HG02970 (cell line): Measurements from ENCODE around the gene SNED1.
A peak's percentile ranks its signal among the peaks of the same experiment; 100 is the strongest.

Experiments used
- ATAC-seq: cut with Tn5 transposase; IDR thresholded peaks from one replicate; pipeline ENCODE4 v1.9.1; 2021; ENCODE audit warnings: mild to moderate bottlenecking, moderate library complexity, moderate number of reproducible peaks; ENCODE audit not compliant: unreplicated experiment, low FRiP score

The SNED1 gene

GRCh38 chr2:241019441-241020139, 21.2 kb downstream of the SNED1 start:
- no peak for ATAC-seq

- no peak for ATAC-seq
These were observed 21.8 kb downstream of the SNED1 start for GRCh38 chr2:241020201-241020600.

- ATAC-seq: no peak
These were observed 22.3 kb downstream of the SNED1 start for GRCh38 chr2:241020629-241021190.

- no peak for ATAC-seq
These were observed 27.2 kb downstream of the SNED1 start for GRCh38 chr2:241025639-241026038.

- no peak for ATAC-seq
These were observed 31.3 kb downstream of the SNED1 start for GRCh38 chr2:241029599-241030332.

- no peak for ATAC-seq
These were observed 31.9 kb downstream of the SNED1 start for GRCh38 chr2:241030333-241030680.

GRCh38 chr2:241030883-241031282, 32.5 kb downstream of the SNED1 start:
- ATAC-seq: no peak

GRCh38 chr2:241031436-241032165, 33.2 kb downstream of the SNED1 start:
- no peak for ATAC-seq

GRCh38 chr2:241033336-241033987, 35.0 kb downstream of the SNED1 start:
- no peak for ATAC-seq

GRCh38 chr2:241033994-241034393, 35.6 kb downstream of the SNED1 start:
- no peak for ATAC-seq

- ATAC-seq: no peak
These were observed 36.2 kb downstream of the SNED1 start for GRCh38 chr2:241034490-241035141.

- no peak for ATAC-seq
These were observed 36.9 kb downstream of the SNED1 start for GRCh38 chr2:241035142-241035817.

- no peak for ATAC-seq
These were observed 37.5 kb downstream of the SNED1 start for GRCh38 chr2:241035818-241036396.

GRCh38 chr2:241036397-241036963, 38.1 kb downstream of the SNED1 start:
- ATAC-seq: peak; percentile 49

- no peak for ATAC-seq
These were observed 38.6 kb downstream of the SNED1 start for GRCh38 chr2:241036964-241037421.

GRCh38 chr2:241037498-241037897, 39.1 kb downstream of the SNED1 start:
- no peak for ATAC-seq

- no peak for ATAC-seq
These were observed 40.2 kb downstream of the SNED1 start for GRCh38 chr2:241038374-241039180.

GRCh38 chr2:241039416-241039815, 41.0 kb downstream of the SNED1 start:
- ATAC-seq: no peak
